HTERT RPE-1 (cell line): ENCODE measurements around the gene OTOP1.
"Not testable (repeated sequence)": the region's sequence is repeated elsewhere in the genome, so short reads cannot be mapped to it uniquely, and the experiment has no call there.

ENCODE experiments used
- in situ Hi-C: fragments of 300-500 bp; cut with MboI; formaldehyde crosslinking; loops from 4 replicates; pipeline ENCODE4 v1.14.3; 2020; ENCODE audit warnings: low sequenced_read_pairs

Gene OTOP1

GRCh38 chr4:4226606-4227438 is at the start of gene OTOP1:
OTOP1 (minus strand) TSS chr4:4226929; CDS start chr4:4226864, 65 bp downstream.
- in situ Hi-C loops: no loop called here

- in situ Hi-C loops: no loop called here
These were observed 47.5 kb upstream of the OTOP1 start for GRCh38 chr4:4274226-4274625.

GRCh38 chr4:4271912-4272311 is 45.2 kb upstream of the OTOP1 start:
- in situ Hi-C loops: no loop called here

- in situ Hi-C loops: no loop called here
These were observed 43.8 kb upstream of the OTOP1 start for GRCh38 chr4:4270529-4270928.

- in situ Hi-C loops: no loop called here
These were observed 43.1 kb upstream of the OTOP1 start for GRCh38 chr4:4269856-4270255.

GRCh38 chr4:4269331-4269731 is 42.6 kb upstream of the OTOP1 start:
- in situ Hi-C loops: no loop called here

- in situ Hi-C loops: no loop called here
These were observed 42.0 kb upstream of the OTOP1 start for GRCh38 chr4:4268776-4269175.

GRCh38 chr4:4267981-4268380 is 41.3 kb upstream of the OTOP1 start:
- in situ Hi-C loops: no loop called here

- in situ Hi-C loops: no loop called here
These were observed 33.5 kb upstream of the OTOP1 start for GRCh38 chr4:4260185-4260751.

GRCh38 chr4:4259484-4260100 is 32.9 kb upstream of the OTOP1 start:
- in situ Hi-C loops: no loop called here

GRCh38 chr4:4257705-4258104 is 31.0 kb upstream of the OTOP1 start:
- in situ Hi-C loops: not testable (repeated sequence)

- in situ Hi-C loops: no loop called here
These were observed 30.1 kb upstream of the OTOP1 start for GRCh38 chr4:4256799-4257198.

GRCh38 chr4:4254666-4255065 is 27.9 kb upstream of the OTOP1 start:
- in situ Hi-C loops: no loop called here

- in situ Hi-C loops: no loop called here
These were observed 27.5 kb upstream of the OTOP1 start for GRCh38 chr4:4254199-4254598.

GRCh38 chr4:4249866-4250265 is 23.1 kb upstream of the OTOP1 start:
- in situ Hi-C loops: no loop called here

- in situ Hi-C loops: not testable (repeated sequence)
These were observed 22.6 kb upstream of the OTOP1 start for GRCh38 chr4:4249342-4249741.

- in situ Hi-C loops: no loop called here
These were observed 22.1 kb upstream of the OTOP1 start for GRCh38 chr4:4248885-4249203.

- in situ Hi-C loops: no loop called here
These were observed 21.5 kb upstream of the OTOP1 start, which contains the start of gene TMEM128 for GRCh38 chr4:4248029-4248884. TMEM128 (minus strand) TSS chr4:4248223; CDS start chr4:4248202, 21 bp downstream.

GRCh38 chr4:4247696-4248028 is 20.9 kb upstream of the OTOP1 start:
- in situ Hi-C loops: no loop called here

- in situ Hi-C loops: no loop called here
These were observed 18.4 kb upstream of the OTOP1 start for GRCh38 chr4:4245172-4245571.

- in situ Hi-C loops: not testable (repeated sequence)
These were observed 12.8 kb upstream of the OTOP1 start for GRCh38 chr4:4239551-4239950.
